HCT116 (cell line): Measurements from ENCODE around the gene PKP3. TPM values are rescaled to one million over a fixed set of nuclear protein-coding genes. Genes with fewer than 3 reads are reported as not detected.
A peak's percentile ranks its signal among the peaks of the same experiment; 100 is the strongest.

Source experiments
- ATAC-seq: fragments of 200-7000 bp; cut with Tn5 transposase; 2 replicates; pipeline ENCODE4 v1.9.1; 2020; ENCODE audit warnings: mild to moderate bottlenecking, moderate library complexity
- BruUV-seq: library from RNA; stranded (reverse); fragments of 400-500 nt; replicated peaks from 2 replicates; lab custom pipeline; 2021; lab: Mats Ljungman, UMichigan
- CTCF ChIA-PET: fragments of 300-600 bp; sonication (Branson Sonifier 250); formaldehyde crosslinking; loops from one replicate; lab custom pipeline; 2021; ENCODE audit warnings: antibody characterized with exemption; lab: Charles Lee
- POLR2A ChIA-PET: fragments of 300-600, 350-600 bp; sonication (Branson Sonifier 250); formaldehyde crosslinking; loops from one replicate; lab custom pipeline; 2021; ENCODE audit warnings: antibody characterized with exemption; lab: Charles Lee
- RAD21 ChIA-PET, 2 experiments: fragments of 300-600 bp; sonication (Branson Sonifier 250); formaldehyde crosslinking; loops; one replicate each; lab custom pipeline; 2023; ENCODE audit warnings: low total read pairs in 2 of 2; ENCODE audit not compliant: uncharacterized antibody in 2 of 2, unreplicated experiment in 2 of 2, low non-redundant PET in 1 of 2; lab: Charles Lee
- DNase-seq: peaks from one replicate; pipeline ENCODE4 v3.0.0-alpha.2; 2010; ENCODE audit warnings: low read depth, low spot score
- H2AFZ ChIP-seq: fragments of 200-600 bp; shearing (Covaris generic), sonication (generic); 2 replicates; pipeline ENCODE4 v1.6.1; 2017; ENCODE audit warnings: low read depth, mixed run types, mixed read lengths, antibody characterized with exemption, low read length; ENCODE audit not compliant: poor library complexity, severe bottlenecking
- H3K27ac ChIP-seq: 2 replicates; pipeline ENCODE4 v1.5.1; 2012; ENCODE audit warnings: low read depth, low read length
- H3K27me3 ChIP-seq: fragments of 200-600 bp; sonication (generic); 2 replicates; pipeline ENCODE4 v1.6.1; 2016; ENCODE audit warnings: mixed run types, low read length, mixed read lengths; ENCODE audit not compliant: insufficient read depth
- H3K36me3 ChIP-seq, 2 experiments: fragments of 200-500 bp in 1 of 2; fragments of 200-600 bp in 1 of 2; sonication (Bioruptor generic) in 1 of 2; sonication (generic) in 1 of 2; 2 replicates each; pipeline versions ENCODE4 v1.5.1 to v1.6.1; 2014 to 2016; ENCODE audit warnings: low read length in 2 of 2, inconsistent platforms in 1 of 2, mixed read lengths in 1 of 2, mixed run types in 1 of 2; ENCODE audit not compliant: insufficient read depth in 2 of 2, control insufficient read depth in 1 of 2
- H3K4me1 ChIP-seq, 2 experiments: fragments of 200-600 bp in 1 of 2; sonication (generic) in 1 of 2; 2 replicates each; pipeline versions ENCODE4 v1.5.1 to v1.6.1; 2012 to 2017; ENCODE audit warnings: low read length in 2 of 2, inconsistent platforms in 1 of 2, mild to moderate bottlenecking in 1 of 2, mixed read lengths in 1 of 2, mixed run types in 1 of 2, moderate library complexity in 1 of 2; ENCODE audit not compliant: insufficient read depth in 2 of 2, control insufficient read depth in 1 of 2
- H3K4me2 ChIP-seq: fragments of 200-600 bp; sonication (generic); 2 replicates; pipeline ENCODE4 v1.6.1; 2017; ENCODE audit warnings: mixed run types, low read length, mixed read lengths
- H3K4me3 ChIP-seq, 2 experiments: fragments of 200-600 bp in 1 of 2; sonication (generic) in 1 of 2; replicated peaks in 1 of 2; 2 replicates each; pipeline ENCODE4 v1.5.1; 2011 to 2016; ENCODE audit warnings: low read length in 2 of 2, control low read depth in 1 of 2, low read depth in 1 of 2, mild to moderate bottlenecking in 1 of 2, mixed read lengths in 1 of 2, mixed run types in 1 of 2
- H3K79me2 ChIP-seq: fragments of 200-600 bp; sonication (generic); 2 replicates; pipeline ENCODE4 v1.6.1; 2017; ENCODE audit warnings: mild to moderate bottlenecking, mixed run types, low read length, moderate library complexity, mixed read lengths; ENCODE audit not compliant: insufficient read depth
- H3K9ac ChIP-seq: fragments of 200-600 bp; sonication (generic); 2 replicates; pipeline ENCODE4 v1.6.1; 2016; ENCODE audit warnings: low read length, mixed read lengths
- H3K9me2 ChIP-seq: fragments of 200-600 bp; sonication (generic), shearing (Covaris generic); 2 replicates; pipeline ENCODE4 v1.6.1; 2017; ENCODE audit warnings: mixed run types, mild to moderate bottlenecking, moderate library complexity; ENCODE audit not compliant: insufficient read depth
- H3K9me3 ChIP-seq, 2 experiments: fragments of 200-500 bp in 1 of 2; fragments of 200-600 bp in 1 of 2; sonication (Bioruptor generic) in 1 of 2; sonication (generic) in 1 of 2; 2 replicates each; pipeline ENCODE4 v1.6.1; 2014 to 2017; ENCODE audit warnings: low read length in 2 of 2, mixed read lengths in 2 of 2, inconsistent platforms in 1 of 2, low read depth in 1 of 2, mild to moderate bottlenecking in 1 of 2, mixed run types in 1 of 2, moderate library complexity in 1 of 2; ENCODE audit not compliant: control insufficient read depth in 1 of 2, insufficient read depth in 1 of 2
- H4K20me1 ChIP-seq: fragments of 200-600 bp; sonication (generic), shearing (Covaris generic); 2 replicates; pipeline ENCODE4 v1.6.1; 2017; ENCODE audit warnings: mixed run types, mild to moderate bottlenecking, moderate library complexity; ENCODE audit not compliant: insufficient read depth
- ATF3 ChIP-seq: IDR thresholded peaks from 2 replicates; pipeline ENCODE4 v1.6.1; 2012
- CBX3 ChIP-seq: IDR thresholded peaks from 2 replicates; pipeline ENCODE4 v1.6.1; 2012; ENCODE audit warnings: low read depth
- CEBPB ChIP-seq: IDR thresholded peaks from 2 replicates; pipeline ENCODE4 v1.6.1; 2012; ENCODE audit warnings: low read depth
- CTCF ChIP-seq, 3 experiments: fragments of 200-600 bp in 1 of 3; sonication (generic) in 1 of 3; IDR thresholded peaks in 2 of 3; conservative IDR thresholded peaks in 1 of 3; 2 replicates each; pipeline ENCODE4 v1.5.1; 2012 to 2017; ENCODE audit warnings: low read depth in 2 of 3, low read length in 2 of 3, antibody characterized with exemption in 1 of 3, borderline replicate concordance in 1 of 3, control low read depth in 1 of 3, mild to moderate bottlenecking in 1 of 3, mixed read lengths in 1 of 3, mixed run types in 1 of 3, moderate library complexity in 1 of 3; ENCODE audit not compliant: insufficient read depth in 1 of 3
- EGR1 ChIP-seq: IDR thresholded peaks from 2 replicates; pipeline ENCODE4 v1.6.1; 2012; ENCODE audit warnings: low read depth
- EZH2 ChIP-seq: fragments of 200-600 bp; sonication (generic); IDR thresholded peaks from 2 replicates; pipeline ENCODE4 v1.6.1; 2017; ENCODE audit warnings: antibody characterized with exemption, mixed run types
- FOSL1 ChIP-seq: IDR thresholded peaks from 2 replicates; pipeline ENCODE4 v1.6.1; 2012; ENCODE audit warnings: low read depth
- JUND ChIP-seq: IDR thresholded peaks from 2 replicates; pipeline ENCODE4 v1.6.1; 2012
- MAX ChIP-seq: IDR thresholded peaks from 2 replicates; pipeline ENCODE4 v1.6.1; 2012
- POLR2AphosphoS5 ChIP-seq: IDR thresholded peaks from 2 replicates; pipeline ENCODE4 v1.6.1; 2011; ENCODE audit warnings: mild to moderate bottlenecking, low read depth, low read length, moderate library complexity
- RAD21 ChIP-seq: IDR thresholded peaks from 2 replicates; pipeline ENCODE4 v1.6.1; 2012; ENCODE audit warnings: low read depth, mild to moderate bottlenecking
- REST ChIP-seq: IDR thresholded peaks from 2 replicates; pipeline ENCODE4 v1.6.1; 2012; ENCODE audit warnings: low read depth
- SIN3A ChIP-seq: IDR thresholded peaks from 2 replicates; pipeline ENCODE4 v1.6.1; 2012; ENCODE audit warnings: low read depth
- SP1 ChIP-seq: IDR thresholded peaks from 2 replicates; pipeline ENCODE4 v1.6.1; 2012; ENCODE audit warnings: low read depth
- TCF7L2 ChIP-seq: IDR thresholded peaks from 2 replicates; pipeline ENCODE4 v1.7.0; 2011; ENCODE audit warnings: borderline replicate concordance, inconsistent platforms; ENCODE audit not compliant: insufficient read depth, insufficient read length; ENCODE audit errors: extremely low read depth
- ZBTB33 ChIP-seq: IDR thresholded peaks from 2 replicates; pipeline ENCODE4 v1.6.1; 2011; ENCODE audit warnings: mild to moderate bottlenecking, low read length, moderate library complexity; ENCODE audit not compliant: insufficient replicate concordance; ENCODE audit errors: extremely low read depth
- ZFX ChIP-seq: fragments of 450-650 bp; IDR thresholded peaks from 2 replicates; pipeline ENCODE4 v1.6.1; 2017
- ZNF274 ChIP-seq: fragments of 200-500 bp; sonication (Bioruptor generic); IDR thresholded peaks from 2 replicates; pipeline ENCODE4 v1.6.1; 2014; ENCODE audit warnings: mild to moderate bottlenecking, low read depth, low read length, inconsistent platforms
- intact Hi-C: fragments of 100-400 bp; cut with micrococcal nuclease; formaldehyde crosslinking; loops from 2 replicates; pipeline ENCODE4 v1.10.0; 2022
- total RNA-seq: library from RNA; stranded (reverse); gene quantifications from one replicate; pipeline ENCODE4 v1.2.1, GENCODE V29; 2021; ENCODE audit not compliant: unreplicated experiment

The PKP3 gene
- total RNA-seq, 1 experiment from 2014 or later = 157 TPM

GRCh38 chr11:403761-404431, 9.9 kb downstream of the PKP3 start:
- CTCF ChIA-PET = no interaction called here
- H3K4me1 ChIP-seq = peaks cover 14 to 30% of the 10 kb centered on the region in 2 experiments
- H3K9me2 ChIP-seq = no peaks in the 10 kb centered on the region
- DNase-seq (no peak), ATAC-seq (no peak)
- no peak overlapping the region for H2AFZ ChIP-seq
- no peak overlapping the region for H3K4me2 ChIP-seq
- H3K9ac ChIP-seq = no peak overlapping the region
- H3K4me3 ChIP-seq = no peak overlapping the region
- RAD21 ChIA-PET = no interaction called here
- H4K20me1 ChIP-seq = no peaks in the 10 kb centered on the region
- peak overlapping the region; percentile 4; the same call in 1 of the 2 replicates for H3K27ac ChIP-seq
- BruUV-seq = no TSS peak
- H3K36me3 ChIP-seq = peaks cover 2 to 24% of the 10 kb centered on the region in 2 experiments; a peak in 3 of 4 replicates
- no peaks in the 10 kb centered on the region for H3K9me3 ChIP-seq
- H3K27me3 ChIP-seq = no peaks in the 10 kb centered on the region
- intact Hi-C loops = no loop called here
- TF ChIP-seq MAX = no peak
- no peak for TF ChIP-seq ZNF274
- TF ChIP-seq CEBPB = no peak
- TF ChIP-seq SIN3A = no peak
- TF ChIP-seq EGR1 = no peak
- no peak for TF ChIP-seq REST
- no peak for TF ChIP-seq RAD21
- TF ChIP-seq EZH2 = no peak
- TF ChIP-seq SP1 = no peak
- TF ChIP-seq FOSL1 = no peak
- no peak for TF ChIP-seq ATF3
- TF ChIP-seq ZFX = no peak
- no peak for TF ChIP-seq CTCF (IDR thresholded peaks at IDR 0.05 in 2 of 3, conservative IDR thresholded peaks at IDR 0.05 in 1 of 3; ENCODE audit: borderline replicate concordance in 1 of 3, insufficient read depth in 1 of 3, low read depth in 2 of 3, low read length in 2 of 3)
- no peak for TF ChIP-seq POLR2AphosphoS5
- TF ChIP-seq TCF7L2 = no peak
- no peak for TF ChIP-seq JUND
- no peak for TF ChIP-seq CBX3
- TF ChIP-seq ZBTB33 = no peak
- TF ChIP-seq, all 23 proteins: peak for 0
- POLR2A ChIA-PET = interaction anchor here (0.8 kb wide), 1 partner anchor 44 kb away, joined by 4 read pairs; no protein-coding TSS in a partner anchor
- no peaks in the 10 kb centered on the region; the same call in 1 of the 2 replicates for H3K79me2 ChIP-seq
